Neural progenitor cell (in vitro differentiated cells): ENCODE results near the gene CRB2.

Experiments
- CTCF ChIP-seq: fragments of 200-600 bp; sonication (generic); IDR thresholded peaks from 2 replicates; pipeline ENCODE4 v1.5.1; 2017; ENCODE audit warnings: antibody characterized with exemption, mild to moderate bottlenecking
- EZH2 ChIP-seq: fragments of 200-600 bp; sonication (generic); IDR thresholded peaks from 2 replicates; pipeline ENCODE4 v1.6.1; 2017; ENCODE audit warnings: antibody characterized with exemption, mild to moderate bottlenecking, moderate library complexity

- TF ChIP-seq EZH2 (no peak), CTCF (no peak)
Measured at GRCh38 chr9:123406016-123406415, 50.0 kb downstream of the CRB2 start.
